ENCODE data around the gene KCNQ2.

KCNQ2 gene

DNA sequence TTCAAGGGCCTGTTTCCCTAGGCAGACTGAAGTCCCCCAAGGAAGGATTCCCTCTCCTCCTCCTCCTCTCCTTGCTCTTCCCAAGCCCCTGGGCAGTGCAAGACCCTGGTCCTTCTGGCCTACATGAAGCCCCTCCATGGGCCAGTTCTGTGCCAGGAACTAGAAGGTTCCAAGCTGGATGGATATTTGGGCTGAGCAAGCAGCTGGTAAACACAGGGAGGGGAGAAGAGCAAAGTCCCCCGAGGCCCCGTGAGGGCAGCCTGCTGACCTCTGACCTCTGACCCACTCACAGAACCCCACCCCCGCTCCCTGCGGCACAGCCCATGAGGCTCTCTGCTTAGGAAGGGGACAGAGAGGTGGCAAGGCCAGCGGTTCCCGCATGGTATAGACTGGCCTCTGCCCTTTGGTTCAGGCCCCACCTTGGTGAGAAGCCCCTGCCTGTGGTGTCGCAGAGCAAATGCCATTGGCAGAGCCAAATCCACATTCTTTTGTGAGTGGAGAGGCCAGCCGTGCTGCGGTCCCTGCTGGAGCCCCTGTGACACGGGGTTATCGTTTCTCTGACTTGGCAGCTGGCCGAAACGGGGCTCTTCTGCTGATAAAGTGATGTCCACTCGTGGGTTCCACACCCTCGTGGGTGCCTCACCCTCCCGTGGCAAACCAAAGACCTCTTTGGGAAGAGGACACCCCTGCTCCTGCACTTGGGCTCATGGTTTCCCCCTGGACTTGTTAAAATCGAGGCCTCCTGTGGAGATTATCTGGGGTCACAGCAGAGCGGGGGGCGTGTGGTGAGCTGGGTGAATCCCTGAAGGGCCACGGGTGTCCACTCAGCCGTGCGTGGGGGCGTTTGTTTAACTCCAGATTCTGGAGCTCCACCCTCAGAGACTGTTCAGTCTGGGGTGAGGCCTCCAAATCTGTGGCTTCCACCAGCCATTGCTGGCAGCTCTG, 109.2 kb downstream of the KCNQ2 start:
- H3K36me3 ChIP-seq (ENCODE audit: control insufficient read depth, insufficient read depth, low read length): no peaks in the 10 kb centered on the region
- no peak overlapping the region for H3K4me3 ChIP-seq (ENCODE audit: extremely low read depth, insufficient read depth, low read length, poor library complexity, severe bottlenecking)
- H3K4me1 ChIP-seq (ENCODE audit: control insufficient read depth, insufficient read depth, low read length, poor library complexity, severe bottlenecking): peaks cover 4% of the 10 kb centered on the region
- no peak overlapping the region for H3K27ac ChIP-seq (ENCODE audit: low read depth, low read length, severe bottlenecking)
- no peaks in the 10 kb centered on the region for H3K9me3 ChIP-seq (ENCODE audit: control insufficient read depth, low read length)
- WGBS, 2 experiments (ENCODE audit: insufficient coverage in 2 of 2): 79 to 82% methylated on average over 21 to 23 of the region's 23 CpGs

- H3K4me3 ChIP-seq (ENCODE audit: extremely low read depth, insufficient read depth, low read length, poor library complexity, severe bottlenecking): no peak overlapping the region
- 70 to 75% methylated on average over 16 of the region's 16 CpGs for WGBS, 2 experiments (ENCODE audit: insufficient coverage in 2 of 2)
- H3K27ac ChIP-seq (ENCODE audit: low read depth, low read length, severe bottlenecking): no peak overlapping the region
- no peaks in the 10 kb centered on the region for H3K9me3 ChIP-seq (ENCODE audit: control insufficient read depth, low read length)
- no peaks in the 10 kb centered on the region for H3K36me3 ChIP-seq (ENCODE audit: control insufficient read depth, insufficient read depth, low read length)
- H3K4me1 ChIP-seq (ENCODE audit: control insufficient read depth, insufficient read depth, low read length, poor library complexity, severe bottlenecking): peaks cover 4% of the 10 kb centered on the region
These were observed 109.9 kb downstream of the KCNQ2 start for GRCh38 chr20:63362436-63363009.

GRCh38 chr20:63361519-63362435, 110.7 kb downstream of the KCNQ2 start:
- Histone ChIP-seq H3K4me1 (ENCODE audit: control insufficient read depth, insufficient read depth, low read length, poor library complexity, severe bottlenecking) (peaks cover 4% of the 10 kb centered on the region), H3K4me3 (ENCODE audit: extremely low read depth, insufficient read depth, low read length, poor library complexity, severe bottlenecking) (no peak overlapping the region)
- WGBS, 2 experiments (ENCODE audit: insufficient coverage in 2 of 2): 12 to 14% methylated on average over 33 to 47 of the region's 50 CpGs

DNA sequence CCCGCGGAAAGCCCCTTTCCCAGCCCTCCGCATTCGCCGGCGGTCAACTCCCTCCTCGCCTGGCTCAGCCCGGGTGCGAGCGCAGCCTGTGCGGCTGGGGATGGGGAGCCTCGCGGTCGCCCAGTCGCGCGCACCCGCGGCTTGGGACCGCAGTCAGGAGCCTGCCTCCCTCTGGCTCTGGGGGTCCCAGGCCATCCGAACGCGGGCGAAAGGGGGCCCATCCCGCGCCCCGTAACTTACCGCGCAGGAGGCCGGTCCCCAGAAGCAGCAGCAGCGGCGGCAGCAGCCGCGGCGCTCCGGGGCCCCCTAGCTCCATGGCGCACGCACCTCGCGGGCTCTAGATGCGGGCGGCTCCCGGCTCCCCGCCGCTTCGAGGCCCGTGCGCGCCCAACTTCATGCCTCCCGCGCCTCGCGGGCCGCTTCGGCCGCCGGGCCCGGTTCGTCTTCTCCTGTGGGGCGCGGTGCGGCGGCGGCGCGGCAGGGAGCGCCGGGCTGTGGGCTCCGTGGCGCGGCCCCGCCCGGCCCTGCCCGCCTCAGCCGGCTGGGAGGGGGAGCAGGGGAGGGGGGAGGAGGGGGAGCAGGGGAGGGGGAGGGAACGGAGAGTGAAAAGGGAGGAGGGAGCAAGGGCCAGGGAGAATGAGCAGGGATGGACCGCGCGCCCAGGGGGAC, 111.5 kb downstream of the KCNQ2 start, which contains the start of gene CHRNA4:
CHRNA4 (minus strand) TSS at position 500 of the 669 bp plus-strand sequence; CDS start at position 316, 184 bp downstream.
- Histone ChIP-seq H3K4me1 (ENCODE audit: control insufficient read depth, insufficient read depth, low read length, poor library complexity, severe bottlenecking) (peaks cover 4% of the 10 kb centered on the region), H3K36me3 (ENCODE audit: control insufficient read depth, insufficient read depth, low read length) (no peaks in the 10 kb centered on the region), H3K9me3 (ENCODE audit: control insufficient read depth, low read length) (no peaks in the 10 kb centered on the region), H3K27ac (ENCODE audit: low read depth, low read length, severe bottlenecking) (no peak within 1 kb of the TSS), H3K4me3 (ENCODE audit: extremely low read depth, insufficient read depth, low read length, poor library complexity, severe bottlenecking) (peak within 1 kb of the TSS; percentile 14)
- WGBS, 2 experiments (ENCODE audit: insufficient coverage in 2 of 2): 2% methylated on average over 47 to 51 of the region's 79 CpGs

More at GRCh38 chr20:63361519-63362435, 110.7 kb downstream of the KCNQ2 start:
- H3K9me3 ChIP-seq (ENCODE audit: control insufficient read depth, low read length): no peaks in the 10 kb centered on the region
- H3K36me3 ChIP-seq (ENCODE audit: control insufficient read depth, insufficient read depth, low read length): no peaks in the 10 kb centered on the region
- H3K27ac ChIP-seq (ENCODE audit: low read depth, low read length, severe bottlenecking): no peak overlapping the region

DNA sequence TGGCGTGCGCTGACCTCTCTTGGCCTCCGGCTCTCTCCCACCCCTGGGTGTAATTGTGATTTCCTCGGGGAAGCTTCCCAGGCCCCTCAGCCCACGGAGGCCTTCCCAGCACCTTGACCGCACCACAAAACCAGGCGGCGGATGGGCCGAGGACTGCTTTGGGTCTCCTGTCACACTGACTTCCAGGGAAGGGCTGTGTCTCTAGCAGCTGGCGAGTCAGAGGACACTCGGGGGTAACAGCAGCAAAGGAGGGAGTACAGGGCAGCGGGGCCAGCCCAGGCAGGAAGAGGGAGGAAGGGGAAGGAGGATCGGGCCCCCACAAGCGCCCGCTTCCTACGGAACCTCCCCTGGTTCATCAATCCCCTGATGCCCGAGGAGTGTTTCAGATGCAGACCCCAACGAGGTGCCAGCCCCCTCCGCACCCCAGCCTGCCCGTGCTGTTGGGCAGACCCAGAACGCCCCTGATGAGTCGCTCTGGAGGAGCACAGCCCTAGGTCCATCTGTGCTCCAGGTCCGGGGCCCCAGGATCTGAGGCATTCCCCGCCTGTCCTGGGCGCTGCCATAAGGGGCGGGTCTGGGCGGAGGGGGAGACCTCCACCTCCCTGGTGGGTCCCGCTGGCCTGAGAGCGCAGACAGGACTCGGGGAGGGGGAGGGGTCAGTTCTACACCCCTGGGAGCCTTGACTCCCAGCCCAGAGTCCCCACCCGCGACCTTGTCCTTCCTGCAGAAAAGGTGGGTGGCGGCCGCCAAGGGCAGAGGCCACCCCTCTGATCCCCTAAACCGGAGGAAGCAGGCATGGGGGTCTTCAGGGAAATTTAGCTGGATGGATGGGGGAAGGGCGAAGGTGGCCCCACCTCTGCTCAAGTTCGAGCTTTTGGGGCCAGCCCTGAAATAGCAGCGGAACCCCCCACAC, 112.3 kb downstream of the KCNQ2 start:
- 50 to 57% methylated on average over 24 to 26 of the region's 38 CpGs for WGBS, 2 experiments (ENCODE audit: insufficient coverage in 2 of 2)
- Histone ChIP-seq H3K9me3 (ENCODE audit: control insufficient read depth, low read length) (no peaks in the 10 kb centered on the region), H3K4me3 (ENCODE audit: extremely low read depth, insufficient read depth, low read length, poor library complexity, severe bottlenecking) (no peak overlapping the region), H3K36me3 (ENCODE audit: control insufficient read depth, insufficient read depth, low read length) (no peaks in the 10 kb centered on the region), H3K27ac (ENCODE audit: low read depth, low read length, severe bottlenecking) (no peak overlapping the region), H3K4me1 (ENCODE audit: control insufficient read depth, insufficient read depth, low read length, poor library complexity, severe bottlenecking) (peaks cover 4% of the 10 kb centered on the region)

DNA sequence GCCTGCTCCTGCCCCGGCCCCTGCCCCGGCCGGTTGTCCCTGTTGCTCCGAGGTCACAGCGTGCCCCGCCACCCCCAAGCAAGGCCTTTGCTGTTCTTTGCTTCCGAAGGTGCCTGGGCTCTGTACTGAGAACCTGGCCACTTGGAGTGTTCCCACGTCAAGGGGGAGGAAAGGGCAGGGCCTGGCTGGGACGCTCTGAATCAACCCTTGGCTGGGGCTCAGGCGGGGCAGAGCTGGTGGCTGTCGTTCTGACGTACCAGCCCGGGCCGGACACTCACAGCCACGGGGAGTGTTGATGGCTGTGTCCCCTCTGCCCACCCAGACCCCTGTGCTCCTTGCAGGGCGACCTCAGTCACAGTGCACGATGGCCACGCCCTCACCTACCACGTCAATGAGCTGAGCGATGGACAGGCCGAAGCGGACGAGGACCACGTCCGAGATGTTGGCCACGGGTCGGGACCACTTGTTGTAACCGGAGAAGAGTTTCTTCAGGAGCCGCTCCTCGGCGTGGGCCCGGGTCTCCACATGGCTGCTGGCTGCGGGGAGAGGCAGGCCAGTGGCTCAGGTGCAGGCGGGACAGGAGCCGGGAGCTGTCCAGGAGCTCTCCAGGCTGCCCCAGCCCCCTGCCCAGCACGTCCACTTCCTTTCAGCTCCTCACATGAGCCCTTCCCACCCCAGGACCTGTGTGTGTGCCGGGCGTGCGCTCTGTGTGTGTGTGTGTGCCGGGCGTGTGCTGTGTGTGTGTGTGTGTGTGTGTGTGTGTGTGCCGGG, 113.1 kb downstream of the KCNQ2 start:
- Histone ChIP-seq H3K36me3 (ENCODE audit: control insufficient read depth, insufficient read depth, low read length) (no peaks in the 10 kb centered on the region), H3K4me1 (ENCODE audit: control insufficient read depth, insufficient read depth, low read length, poor library complexity, severe bottlenecking) (peaks cover 4% of the 10 kb centered on the region), H3K27ac (ENCODE audit: low read depth, low read length, severe bottlenecking) (no peak overlapping the region), H3K4me3 (ENCODE audit: extremely low read depth, insufficient read depth, low read length, poor library complexity, severe bottlenecking) (no peak overlapping the region), H3K9me3 (ENCODE audit: control insufficient read depth, low read length) (no peaks in the 10 kb centered on the region)
- WGBS, 2 experiments (ENCODE audit: insufficient coverage in 2 of 2): 91 to 93% methylated on average over 23 to 33 of the region's 42 CpGs

DNA sequence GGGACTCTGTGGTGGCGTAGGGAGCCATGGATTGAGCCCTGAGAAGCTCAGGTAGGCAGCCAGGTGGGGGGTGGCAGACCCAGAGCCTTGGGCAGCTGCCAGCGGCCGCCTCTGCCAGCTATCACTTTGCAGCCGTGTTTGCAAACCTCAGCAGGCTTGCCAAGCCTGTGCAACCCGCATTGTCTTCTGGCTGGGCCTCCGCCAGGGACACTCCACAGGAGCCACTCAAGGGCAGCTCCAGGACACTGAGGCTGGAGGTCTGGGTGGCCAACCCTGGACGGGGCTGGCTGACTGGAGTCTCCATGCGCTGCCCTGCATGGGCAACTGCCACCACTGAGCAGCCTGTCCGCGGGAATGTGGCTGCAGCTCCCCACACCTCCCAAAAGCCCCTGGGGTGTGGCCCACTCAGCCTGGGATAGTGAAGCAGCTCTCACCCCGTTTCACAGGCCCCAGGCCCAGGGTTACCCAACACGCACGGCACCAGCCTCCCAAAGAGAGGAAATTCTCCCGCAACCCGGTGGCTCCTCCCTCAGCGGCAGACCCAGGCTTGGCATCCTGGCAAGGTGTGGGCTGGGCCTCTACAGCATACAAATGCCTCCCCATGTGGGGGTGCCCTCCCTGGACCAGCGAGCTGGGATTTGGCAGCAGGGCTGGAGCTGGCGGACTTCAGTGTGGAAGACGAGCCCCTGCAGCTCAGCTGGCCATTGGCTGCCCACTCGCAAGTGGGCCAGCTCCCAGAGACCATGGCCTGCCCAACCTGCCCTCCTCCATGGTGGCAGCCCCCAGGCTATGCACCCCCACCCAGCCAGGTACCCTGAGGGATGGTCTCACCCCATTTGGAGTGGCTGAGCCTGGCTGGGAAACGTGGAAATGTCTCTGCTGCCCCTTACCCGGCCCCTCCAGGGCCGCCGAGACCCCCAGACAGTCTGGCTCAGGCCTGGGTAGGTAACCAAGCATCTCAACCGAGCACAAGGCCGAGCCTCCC, 114.2 kb downstream of the KCNQ2 start:
- H3K4me3 ChIP-seq (ENCODE audit: extremely low read depth, insufficient read depth, low read length, poor library complexity, severe bottlenecking): no peak overlapping the region
- H3K4me1 ChIP-seq (ENCODE audit: control insufficient read depth, insufficient read depth, low read length, poor library complexity, severe bottlenecking): peaks cover 4% of the 10 kb centered on the region
- H3K36me3 ChIP-seq (ENCODE audit: control insufficient read depth, insufficient read depth, low read length): no peaks in the 10 kb centered on the region
- 89 to 91% methylated on average over 23 to 26 of the region's 26 CpGs for WGBS, 2 experiments (ENCODE audit: insufficient coverage in 2 of 2)
- no peak overlapping the region for H3K27ac ChIP-seq (ENCODE audit: low read depth, low read length, severe bottlenecking)
- H3K9me3 ChIP-seq (ENCODE audit: control insufficient read depth, low read length): no peaks in the 10 kb centered on the region

Data from mesodermal cell (in vitro differentiated cells).